Astrocyte (in vitro differentiated cells and primary cell): Measurements from ENCODE around the gene SPATA20. TPM values are rescaled to one million over a fixed set of nuclear protein-coding genes. Genes with fewer than 3 reads are reported as not detected.

Experiments used
- DNase-seq: peaks from one replicate; pipeline ENCODE4 v3.0.0-alpha.2; 2010; ENCODE audit warnings: low read depth
- FAIRE-seq: peaks from 2 replicates; lab custom pipeline; 2011; peaks lifted over from hg19 to GRCh38; lab: Jason Lieb, UNC
- H2AFZ ChIP-seq: 2 replicates; pipeline ENCODE4 v1.6.0; 2012; ENCODE audit warnings: low read depth, low read length, inconsistent platforms
- H3K27ac ChIP-seq: 2 replicates; pipeline ENCODE4 v1.5.1; 2011; ENCODE audit warnings: low read depth, low read length, inconsistent platforms
- H3K27me3 ChIP-seq: 2 replicates; pipeline ENCODE4 v1.6.0; 2011; ENCODE audit warnings: low read length, inconsistent platforms; ENCODE audit not compliant: insufficient read depth
- H3K36me3 ChIP-seq: 2 replicates; pipeline ENCODE4 v1.5.1; 2011; ENCODE audit warnings: low read length, inconsistent platforms; ENCODE audit not compliant: insufficient read depth
- H3K4me1 ChIP-seq: 2 replicates; pipeline ENCODE4 v1.5.1; 2011; ENCODE audit warnings: low read length, inconsistent platforms; ENCODE audit not compliant: insufficient read depth
- H3K4me2 ChIP-seq: 2 replicates; pipeline ENCODE4 v1.6.0; 2012; ENCODE audit warnings: low read length, inconsistent platforms
- H3K4me3 ChIP-seq: 2 replicates; pipeline ENCODE4 v1.5.1; 2011; ENCODE audit warnings: low read depth, mild to moderate bottlenecking, low read length, inconsistent platforms; ENCODE audit not compliant: insufficient read depth
- H3K79me2 ChIP-seq: 2 replicates; pipeline ENCODE4 v1.6.0; 2012; ENCODE audit warnings: mild to moderate bottlenecking, low read length, inconsistent platforms; ENCODE audit not compliant: insufficient read depth
- H3K9ac ChIP-seq: 2 replicates; pipeline ENCODE4 v1.6.0; 2012; ENCODE audit warnings: mild to moderate bottlenecking, low read length, inconsistent platforms
- H3K9me3 ChIP-seq: 2 replicates; pipeline ENCODE4 v1.5.1; 2012; ENCODE audit warnings: low read depth, mild to moderate bottlenecking, low read length, inconsistent platforms; ENCODE audit not compliant: insufficient read depth
- H4K20me1 ChIP-seq: 2 replicates; pipeline ENCODE4 v1.6.0; 2012; ENCODE audit warnings: low read length, inconsistent platforms; ENCODE audit not compliant: insufficient read depth
- H3K27ac Mint-ChIP-seq: one replicate; pipeline ENCODE4 v1.8.0; 2021; ENCODE audit warnings: mild to moderate bottlenecking, mixed read lengths; ENCODE audit not compliant: unreplicated experiment
- H3K27me3 Mint-ChIP-seq: one replicate; pipeline ENCODE4 v1.8.0; 2021; ENCODE audit warnings: low read depth, mixed read lengths; ENCODE audit not compliant: unreplicated experiment
- H3K36me3 Mint-ChIP-seq: one replicate; pipeline ENCODE4 v1.8.0; 2021; ENCODE audit warnings: low read depth, mixed read lengths; ENCODE audit not compliant: unreplicated experiment
- H3K4me1 Mint-ChIP-seq: one replicate; pipeline ENCODE4 v1.8.0; 2021; ENCODE audit warnings: low read depth, mixed read lengths; ENCODE audit not compliant: unreplicated experiment
- H3K4me3 Mint-ChIP-seq: one replicate; pipeline ENCODE4 v1.8.0; 2021; ENCODE audit warnings: mild to moderate bottlenecking, moderate library complexity, mixed read lengths; ENCODE audit not compliant: unreplicated experiment
- H3K9me3 Mint-ChIP-seq: one replicate; pipeline ENCODE4 v1.8.0; 2021; ENCODE audit warnings: mild to moderate bottlenecking, mixed read lengths; ENCODE audit not compliant: unreplicated experiment
- CTCF ChIP-seq: IDR thresholded peaks from 2 replicates; pipeline ENCODE4 v1.5.1; 2011; ENCODE audit warnings: low read depth, mild to moderate bottlenecking, inconsistent platforms, low read length, moderate library complexity; ENCODE audit not compliant: insufficient read depth
- EZH2 ChIP-seq: IDR thresholded peaks from 2 replicates; pipeline ENCODE4 v1.6.1; 2012; ENCODE audit warnings: mild to moderate bottlenecking, low read length, inconsistent platforms; ENCODE audit not compliant: insufficient read depth
- total RNA-seq: library from RNA; stranded (reverse); gene quantifications from 2 replicates; pipeline ENCODE4 v1.2.1, GENCODE V29; 2021

Gene SPATA20
- total RNA-seq, 1 donor from 2014 or later: 32.0 TPM

GRCh38 chr17:50542795-50543774 lies 3.9 kb upstream of the SPATA20 start:
- H3K27ac ChIP-seq: no peak overlapping the region
- H3K79me2 ChIP-seq: peaks cover 4% of the 10 kb centered on the region
- peaks cover 3% of the 10 kb centered on the region for H3K9me3 Mint-ChIP-seq
- peak overlapping the region; percentile 69 for H3K9ac ChIP-seq
- H3K27me3 Mint-ChIP-seq: peaks cover 29% of the 10 kb centered on the region
- no peaks in the 10 kb centered on the region for H3K36me3 Mint-ChIP-seq
- peak overlapping the region; percentile 69 for H3K27ac Mint-ChIP-seq
- FAIRE-seq: no peak
- H3K27me3 ChIP-seq: no peaks in the 10 kb centered on the region
- H3K4me3 Mint-ChIP-seq: peak overlapping the region; percentile 89
- no peaks in the 10 kb centered on the region for H3K36me3 ChIP-seq
- peak overlapping the region; percentile 94 for H2AFZ ChIP-seq
- peak overlapping the region; percentile 96 for H3K4me2 ChIP-seq
- H3K9me3 ChIP-seq: no peaks in the 10 kb centered on the region
- H3K4me3 ChIP-seq: peak overlapping the region; percentile 74
- peaks cover 7% of the 10 kb centered on the region for H3K4me1 Mint-ChIP-seq
- no peaks in the 10 kb centered on the region for H4K20me1 ChIP-seq
- DNase-seq: no peak
- no peak for TF ChIP-seq CTCF
- TF ChIP-seq EZH2: no peak
- H3K4me1 ChIP-seq: peaks cover 24% of the 10 kb centered on the region

GRCh38 chr17:50544516-50544915 lies 2.5 kb upstream of the SPATA20 start:
- Mint-ChIP-seq H3K27ac (no peak overlapping the region), H3K9me3 (peaks cover 3% of the 10 kb centered on the region), H3K4me1 (peaks cover 7% of the 10 kb centered on the region), H3K27me3 (peaks cover 25% of the 10 kb centered on the region), H3K4me3 (no peak overlapping the region), H3K36me3 (no peaks in the 10 kb centered on the region)
- H3K9me3 ChIP-seq: no peaks in the 10 kb centered on the region
- DNase-seq (no peak), FAIRE-seq (no peak)
- no peak for TF ChIP-seq CTCF
- H3K36me3 ChIP-seq: no peaks in the 10 kb centered on the region
- H3K79me2 ChIP-seq: peaks cover 4% of the 10 kb centered on the region
- no peaks in the 10 kb centered on the region for H4K20me1 ChIP-seq
- no peak overlapping the region for H3K27ac ChIP-seq
- no peak overlapping the region for H3K4me3 ChIP-seq
- H3K27me3 ChIP-seq: no peaks in the 10 kb centered on the region
- H3K4me1 ChIP-seq: peaks cover 24% of the 10 kb centered on the region
- H3K9ac ChIP-seq: no peak overlapping the region
- no peak overlapping the region for H2AFZ ChIP-seq
- no peak overlapping the region for H3K4me2 ChIP-seq

GRCh38 chr17:50545311-50545710 lies 1.7 kb upstream of the SPATA20 start:
- Histone ChIP-seq H4K20me1 (no peaks in the 10 kb centered on the region), H3K4me3 (no peak overlapping the region), H3K27me3 (no peaks in the 10 kb centered on the region), H3K27ac (no peak overlapping the region), H3K9ac (no peak overlapping the region), H2AFZ (no peak overlapping the region), H3K4me2 (no peak overlapping the region), H3K4me1 (peaks cover 24% of the 10 kb centered on the region), H3K36me3 (no peaks in the 10 kb centered on the region), H3K79me2 (peaks cover 4% of the 10 kb centered on the region), H3K9me3 (no peaks in the 10 kb centered on the region)
- DNase-seq (no peak), FAIRE-seq (no peak)
- peaks cover 2% of the 10 kb centered on the region for H3K36me3 Mint-ChIP-seq
- no peak overlapping the region for H3K4me3 Mint-ChIP-seq
- H3K27ac Mint-ChIP-seq: no peak overlapping the region
- peaks cover 7% of the 10 kb centered on the region for H3K4me1 Mint-ChIP-seq
- H3K27me3 Mint-ChIP-seq: peaks cover 25% of the 10 kb centered on the region
- TF ChIP-seq EZH2: no peak
- no peak for TF ChIP-seq CTCF
- H3K9me3 Mint-ChIP-seq: peaks cover 3% of the 10 kb centered on the region
